ENCODE measurements around the gene HLA-DOA. TPM values are rescaled to one million over a fixed set of nuclear protein-coding genes. Genes with fewer than 3 reads are reported as not detected.

The HLA-DOA gene
- total and polyA plus RNA-seq, 9 donors: 1.1 to 25.3 (median 6.4) TPM

GRCh38 chr6:32964776-32965175 is 44.6 kb downstream of the HLA-DOA start:
- Histone ChIP-seq H3K27ac (no peak overlapping the region), H3K4me1 (ENCODE audit: insufficient read depth) (peaks cover 4% of the 10 kb centered on the region), H3K36me3 (no peaks in the 10 kb centered on the region), H3K27me3 (no peaks in the 10 kb centered on the region), H3K4me3 (no peak overlapping the region), H3K9me3 (no peaks in the 10 kb centered on the region)
- DNase-seq: no peak
- TF ChIP-seq, protein P1, sequence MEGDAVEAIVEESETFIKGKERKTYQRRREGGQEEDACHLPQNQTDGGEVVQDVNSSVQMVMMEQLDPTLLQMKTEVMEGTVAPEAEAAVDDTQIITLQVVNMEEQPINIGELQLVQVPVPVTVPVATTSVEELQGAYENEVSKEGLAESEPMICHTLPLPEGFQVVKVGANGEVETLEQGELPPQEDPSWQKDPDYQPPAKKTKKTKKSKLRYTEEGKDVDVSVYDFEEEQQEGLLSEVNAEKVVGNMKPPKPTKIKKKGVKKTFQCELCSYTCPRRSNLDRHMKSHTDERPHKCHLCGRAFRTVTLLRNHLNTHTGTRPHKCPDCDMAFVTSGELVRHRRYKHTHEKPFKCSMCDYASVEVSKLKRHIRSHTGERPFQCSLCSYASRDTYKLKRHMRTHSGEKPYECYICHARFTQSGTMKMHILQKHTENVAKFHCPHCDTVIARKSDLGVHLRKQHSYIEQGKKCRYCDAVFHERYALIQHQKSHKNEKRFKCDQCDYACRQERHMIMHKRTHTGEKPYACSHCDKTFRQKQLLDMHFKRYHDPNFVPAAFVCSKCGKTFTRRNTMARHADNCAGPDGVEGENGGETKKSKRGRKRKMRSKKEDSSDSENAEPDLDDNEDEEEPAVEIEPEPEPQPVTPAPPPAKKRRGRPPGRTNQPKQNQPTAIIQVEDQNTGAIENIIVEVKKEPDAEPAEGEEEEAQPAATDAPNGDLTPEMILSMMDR (IDR thresholded peaks at IDR 0.05): no peak
- TF ChIP-seq EP300 (IDR thresholded peaks at IDR 0.05) (no peak), POLR2A (IDR thresholded peaks at IDR 0.05) (no peak)
- 85 to 94% (median 88%) methylated on average over 5 of the region's 5 CpGs for WGBS, 3 donors
- intact Hi-C loops (cut with DNase I): no loop called here

DNA sequence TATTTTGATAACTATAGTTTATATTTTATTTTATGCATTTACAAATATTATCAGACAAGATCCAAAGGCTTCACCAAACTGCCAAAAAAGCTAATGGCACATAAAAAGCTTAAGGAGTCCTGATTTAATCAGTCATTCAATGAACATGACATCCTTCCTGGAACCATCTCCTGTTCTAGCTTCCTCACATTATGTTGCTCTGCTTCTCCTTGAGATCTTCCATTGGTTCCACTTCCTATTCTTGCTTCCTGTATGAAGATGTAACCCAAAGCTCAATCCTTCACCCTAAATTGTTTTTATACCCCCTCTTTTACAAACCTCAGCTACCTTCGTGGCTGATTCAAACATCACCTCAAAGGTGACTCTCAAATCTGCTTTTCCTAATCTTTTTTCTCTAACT is 45.5 kb downstream of the HLA-DOA start:
- no peak overlapping the region for H3K27ac ChIP-seq
- no peaks in the 10 kb centered on the region for H3K9me3 ChIP-seq
- DNase-seq: no peak
- H3K36me3 ChIP-seq: no peaks in the 10 kb centered on the region
- no peaks in the 10 kb centered on the region for H3K27me3 ChIP-seq
- WGBS, 3 donors: 61 to 71% (median 71%) methylated on average over 1 of the region's 1 CpG
- intact Hi-C loops (cut with DNase I): no loop called here
- TF ChIP-seq POLR2A (IDR thresholded peaks at IDR 0.05): no peak
- TF ChIP-seq EP300 (IDR thresholded peaks at IDR 0.05): no peak
- TF ChIP-seq, protein P1 (IDR thresholded peaks at IDR 0.05): no peak
- H3K4me1 ChIP-seq (ENCODE audit: insufficient read depth): peaks cover 4% of the 10 kb centered on the region
- H3K4me3 ChIP-seq: no peak overlapping the region

GRCh38 chr6:32962213-32962826 is 47.1 kb downstream of the HLA-DOA start:
- Histone ChIP-seq H3K4me3 (no peak overlapping the region), H3K36me3 (no peaks in the 10 kb centered on the region), H3K27me3 (no peaks in the 10 kb centered on the region), H3K4me1 (ENCODE audit: insufficient read depth) (peaks cover 2% of the 10 kb centered on the region), H3K27ac (no peak overlapping the region), H3K9me3 (no peaks in the 10 kb centered on the region)
- DNase-seq: no peak
- TF ChIP-seq, protein P1 (IDR thresholded peaks at IDR 0.05): no peak
- TF ChIP-seq EP300 (IDR thresholded peaks at IDR 0.05) (no peak), POLR2A (IDR thresholded peaks at IDR 0.05) (no peak)
- intact Hi-C loops (cut with DNase I): no loop called here
- 78 to 91% (median 91%) methylated on average over 1 of the region's 1 CpG for WGBS, 3 donors

GRCh38 chr6:32960563-32960962 is 48.8 kb downstream of the HLA-DOA start:
- no peaks in the 10 kb centered on the region for H3K27me3 ChIP-seq
- no peaks in the 10 kb centered on the region for H3K36me3 ChIP-seq
- H3K9me3 ChIP-seq: no peaks in the 10 kb centered on the region
- no peaks in the 10 kb centered on the region for H3K4me1 ChIP-seq (ENCODE audit: insufficient read depth)
- intact Hi-C loops (cut with DNase I): no loop called here
- TF ChIP-seq EP300 (IDR thresholded peaks at IDR 0.05) (no peak), POLR2A (IDR thresholded peaks at IDR 0.05) (no peak)
- TF ChIP-seq, protein P1 (IDR thresholded peaks at IDR 0.05): no peak
- H3K4me3 ChIP-seq: no peak overlapping the region
- WGBS, 3 donors: 94 to 95% (median 94%) methylated on average over 5 of the region's 5 CpGs
- no peak for DNase-seq
- H3K27ac ChIP-seq: no peak overlapping the region

Measured in ovary (tissue), 9 donors.